Type B pancreatic cell (in vitro differentiated cells): ENCODE results near the gene PSPH. TPM values are rescaled to one million over a fixed set of nuclear protein-coding genes. Genes with fewer than 3 reads are reported as not detected.
"Not testable (repeated sequence)": the region's sequence is repeated elsewhere in the genome, so short reads cannot be mapped to it uniquely, and the experiment has no call there.

Source experiments
- DNase-seq: peaks from one replicate; pipeline ENCODE4 v3.0.0; 2021; ENCODE audit warnings: mixed read lengths; ENCODE audit not compliant: unreplicated experiment; ENCODE audit errors: extremely low spot score
- H3K27ac Mint-ChIP-seq: 2 replicates; pipeline ENCODE4 v1.8.0; 2021; ENCODE audit warnings: mild to moderate bottlenecking, mixed read lengths
- H3K27me3 Mint-ChIP-seq: 2 replicates; pipeline ENCODE4 v1.8.0; 2021; ENCODE audit warnings: mixed read lengths
- H3K36me3 Mint-ChIP-seq: 2 replicates; pipeline ENCODE4 v1.8.0; 2021; ENCODE audit warnings: mixed read lengths
- H3K4me1 Mint-ChIP-seq: one replicate; pipeline ENCODE4 v1.8.0; 2021; ENCODE audit warnings: mixed read lengths; ENCODE audit not compliant: unreplicated experiment
- H3K4me3 Mint-ChIP-seq: 2 replicates; pipeline ENCODE4 v1.8.0; 2021; ENCODE audit warnings: mild to moderate bottlenecking, mixed read lengths
- H3K9me3 Mint-ChIP-seq: 2 replicates; pipeline ENCODE4 v1.8.0; 2021; ENCODE audit warnings: mixed read lengths
- total RNA-seq: library from RNA; stranded (reverse); gene quantifications from 2 replicates; pipeline ENCODE4 v1.2.1, GENCODE V29; 2021; ENCODE audit warnings: low replicate concordance
- TF ChIP-seq, protein P1 (sequence below): fragments of 200-600 bp; sonication (generic); conservative IDR thresholded peaks from 2 replicates; pipeline ENCODE4 v1.5.0; 2021; ENCODE audit warnings: antibody characterized with exemption, mild to moderate bottlenecking

Gene PSPH
- total RNA-seq, 1 donor from 2014 or later = 28.6 TPM

DNA sequence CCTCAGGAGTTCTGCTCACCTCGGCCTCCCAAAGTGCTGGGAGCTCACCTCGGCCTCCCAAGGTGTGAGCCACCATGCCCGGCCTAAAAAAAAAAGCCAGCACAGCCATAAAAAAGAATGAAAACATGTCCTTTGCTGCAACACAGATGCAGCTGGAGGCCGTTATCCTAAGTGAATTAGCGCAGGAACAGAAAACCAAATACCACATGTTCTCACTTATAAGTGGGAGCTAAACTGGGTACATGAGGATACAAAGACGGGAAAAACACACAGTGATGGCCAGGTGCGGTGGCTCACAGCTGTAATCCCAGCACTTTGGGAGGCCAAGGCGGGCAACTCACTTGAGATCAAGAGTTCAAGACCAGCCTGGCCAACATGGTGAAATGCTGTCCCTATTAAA lies 20.9 kb downstream of the PSPH start:
- Mint-ChIP-seq H3K9me3 (no peaks in the 10 kb centered on the region), H3K27me3 (no peaks in the 10 kb centered on the region), H3K4me3 (no peak overlapping the region), H3K4me1 (no peaks in the 10 kb centered on the region), H3K36me3 (peaks cover 16% of the 10 kb centered on the region), H3K27ac (no peak overlapping the region)
- TF ChIP-seq, protein P1, sequence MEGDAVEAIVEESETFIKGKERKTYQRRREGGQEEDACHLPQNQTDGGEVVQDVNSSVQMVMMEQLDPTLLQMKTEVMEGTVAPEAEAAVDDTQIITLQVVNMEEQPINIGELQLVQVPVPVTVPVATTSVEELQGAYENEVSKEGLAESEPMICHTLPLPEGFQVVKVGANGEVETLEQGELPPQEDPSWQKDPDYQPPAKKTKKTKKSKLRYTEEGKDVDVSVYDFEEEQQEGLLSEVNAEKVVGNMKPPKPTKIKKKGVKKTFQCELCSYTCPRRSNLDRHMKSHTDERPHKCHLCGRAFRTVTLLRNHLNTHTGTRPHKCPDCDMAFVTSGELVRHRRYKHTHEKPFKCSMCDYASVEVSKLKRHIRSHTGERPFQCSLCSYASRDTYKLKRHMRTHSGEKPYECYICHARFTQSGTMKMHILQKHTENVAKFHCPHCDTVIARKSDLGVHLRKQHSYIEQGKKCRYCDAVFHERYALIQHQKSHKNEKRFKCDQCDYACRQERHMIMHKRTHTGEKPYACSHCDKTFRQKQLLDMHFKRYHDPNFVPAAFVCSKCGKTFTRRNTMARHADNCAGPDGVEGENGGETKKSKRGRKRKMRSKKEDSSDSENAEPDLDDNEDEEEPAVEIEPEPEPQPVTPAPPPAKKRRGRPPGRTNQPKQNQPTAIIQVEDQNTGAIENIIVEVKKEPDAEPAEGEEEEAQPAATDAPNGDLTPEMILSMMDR = no peak
- no peak for DNase-seq

DNA sequence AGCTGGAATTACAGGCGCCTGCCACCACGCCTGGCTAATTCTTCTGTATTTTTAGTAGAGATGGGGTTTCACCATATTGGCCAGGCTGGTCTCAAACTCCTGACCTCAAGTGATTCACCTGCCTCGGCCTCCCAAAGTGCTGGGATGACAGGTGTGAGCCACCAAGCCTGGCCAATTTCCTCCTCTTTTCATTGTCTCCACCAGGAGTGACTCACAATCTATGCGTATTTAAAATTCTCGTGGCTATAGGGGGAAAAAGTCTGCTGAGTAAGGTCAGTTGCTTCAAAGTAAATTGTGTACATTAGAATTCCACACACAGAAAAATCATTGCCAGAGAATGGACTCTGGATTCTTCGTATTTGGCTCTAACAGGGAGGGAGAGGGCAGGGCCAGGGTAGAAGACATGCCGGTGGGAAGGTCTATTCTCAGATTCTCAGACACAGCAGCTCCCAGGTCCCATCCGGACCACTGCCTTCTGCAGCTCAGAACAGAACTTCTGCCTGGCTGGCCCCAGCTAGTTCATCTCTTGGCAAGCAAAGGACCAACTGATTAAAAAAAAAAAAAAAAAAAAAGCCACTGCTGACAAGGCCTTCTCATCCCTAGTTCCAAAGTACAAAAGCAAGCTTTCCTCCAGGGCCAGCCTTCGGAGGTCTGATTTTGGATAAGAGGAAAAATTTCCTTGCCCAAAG lies 22.2 kb downstream of the PSPH start:
- no peak overlapping the region for H3K27ac Mint-ChIP-seq
- DNase-seq = no peak
- no peaks in the 10 kb centered on the region for H3K27me3 Mint-ChIP-seq
- TF ChIP-seq, protein P1 = no peak
- no peaks in the 10 kb centered on the region for H3K4me1 Mint-ChIP-seq
- no peak overlapping the region for H3K4me3 Mint-ChIP-seq
- H3K9me3 Mint-ChIP-seq = no peaks in the 10 kb centered on the region
- H3K36me3 Mint-ChIP-seq = peaks cover 20% of the 10 kb centered on the region

DNA sequence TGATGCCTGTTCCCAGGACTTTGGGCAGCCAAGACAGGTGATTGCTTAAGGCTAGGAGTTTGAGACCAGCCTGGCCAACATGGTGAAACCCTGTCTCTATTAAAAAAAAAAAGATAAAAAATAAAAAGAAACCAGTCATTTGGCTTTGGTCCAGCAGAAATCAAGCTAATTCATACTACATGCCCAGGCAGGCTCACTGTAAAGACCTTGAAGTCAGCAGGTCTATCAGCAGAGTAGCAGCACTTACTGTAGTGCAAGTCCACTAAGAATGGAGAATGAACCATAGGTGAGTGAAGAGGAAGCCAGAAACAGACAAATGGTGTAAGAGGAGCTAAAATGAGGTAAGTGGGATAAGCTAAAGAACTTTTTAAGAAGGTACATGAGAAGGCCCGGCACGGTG lies 24.7 kb downstream of the PSPH start:
- no peaks in the 10 kb centered on the region for H3K4me1 Mint-ChIP-seq
- no peaks in the 10 kb centered on the region for H3K27me3 Mint-ChIP-seq
- TF ChIP-seq, protein P1 = no peak
- H3K36me3 Mint-ChIP-seq = peaks cover 23% of the 10 kb centered on the region
- H3K9me3 Mint-ChIP-seq = no peaks in the 10 kb centered on the region
- no peak for DNase-seq
- peak overlapping the region; percentile 51 for H3K4me3 Mint-ChIP-seq
- peak overlapping the region; percentile 55 for H3K27ac Mint-ChIP-seq

DNA sequence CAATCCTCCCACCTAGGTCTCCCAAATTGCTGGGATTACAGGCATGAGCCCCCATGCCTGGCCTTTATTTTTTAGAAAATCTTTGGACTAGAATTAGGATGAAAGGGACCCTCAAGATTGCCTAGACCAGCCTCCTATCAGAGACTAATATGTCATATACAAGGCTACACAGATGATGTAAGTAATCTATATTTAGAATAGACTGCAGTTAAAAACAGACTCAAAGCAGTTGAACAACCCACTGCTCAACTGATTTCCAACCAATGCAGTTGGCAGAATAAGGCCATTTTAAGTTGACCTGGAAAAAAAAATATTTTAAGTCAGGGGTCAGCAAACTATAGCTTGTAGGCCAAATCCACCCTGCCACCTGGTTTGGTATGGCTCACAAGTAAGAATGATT lies 27.7 kb downstream of the PSPH start:
- DNase-seq = no peak
- TF ChIP-seq, protein P1 = no peak
- H3K4me1 Mint-ChIP-seq = no peaks in the 10 kb centered on the region
- H3K9me3 Mint-ChIP-seq = no peaks in the 10 kb centered on the region
- peaks cover 17% of the 10 kb centered on the region for H3K36me3 Mint-ChIP-seq
- H3K4me3 Mint-ChIP-seq = no peak overlapping the region
- no peak overlapping the region for H3K27ac Mint-ChIP-seq
- no peaks in the 10 kb centered on the region for H3K27me3 Mint-ChIP-seq

DNA sequence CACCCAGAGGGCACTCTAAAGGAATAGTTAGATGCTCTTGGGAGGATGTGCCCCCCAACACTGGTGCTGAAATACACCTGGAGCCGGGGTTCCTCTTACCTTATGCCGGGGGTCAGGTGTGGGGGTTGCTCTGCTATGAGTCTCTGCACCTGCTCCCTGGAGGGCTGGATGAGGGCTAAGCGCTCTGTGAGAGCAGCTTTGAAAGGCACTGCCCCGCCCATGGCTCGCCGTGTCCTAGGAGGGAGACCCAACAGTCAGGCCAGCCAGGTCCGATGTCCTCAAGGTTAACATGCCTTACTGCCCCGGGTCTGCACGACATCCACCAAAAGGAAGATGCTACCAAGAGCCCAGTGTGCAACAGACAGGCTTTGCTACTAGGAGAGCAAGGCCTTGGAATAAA lies 31.7 kb downstream of the PSPH start:
- TF ChIP-seq, protein P1 = no peak
- Mint-ChIP-seq H3K27ac (no peak overlapping the region), H3K4me1 (no peaks in the 10 kb centered on the region), H3K36me3 (peaks cover 5% of the 10 kb centered on the region), H3K4me3 (no peak overlapping the region), H3K27me3 (no peaks in the 10 kb centered on the region), H3K9me3 (no peaks in the 10 kb centered on the region)
- DNase-seq = no peak

DNA sequence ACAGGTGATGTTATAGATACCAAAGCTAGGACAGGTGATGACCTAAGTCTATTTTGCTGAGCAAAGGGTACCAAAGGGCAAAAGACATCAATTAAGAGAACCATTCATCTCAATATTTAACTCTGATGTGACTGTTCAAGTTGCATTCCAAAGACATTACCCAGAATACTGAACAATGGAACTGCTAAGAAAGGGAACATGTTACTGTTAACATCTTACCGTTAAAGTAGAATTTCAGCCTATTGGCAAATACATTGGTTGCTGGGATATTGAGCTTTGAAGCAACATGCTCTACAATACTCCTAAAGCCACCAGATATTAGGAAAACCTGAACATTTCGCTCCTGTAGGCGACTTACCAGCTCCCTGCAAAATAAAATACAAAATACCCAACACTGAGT lies 34.2 kb downstream of the PSPH start:
- not testable (repeated sequence) for H3K27ac Mint-ChIP-seq, H3K36me3 Mint-ChIP-seq, H3K9me3 Mint-ChIP-seq, H3K4me3 Mint-ChIP-seq, DNase-seq, H3K4me1 Mint-ChIP-seq, H3K27me3 Mint-ChIP-seq
